ENCODE data around the gene BICC1. TPM values are rescaled to one million over a fixed set of nuclear protein-coding genes. Genes with fewer than 3 reads are reported as not detected.

BICC1 gene
- total RNA-seq, 1 experiment from 2014 or later: 70.2 TPM

DNA sequence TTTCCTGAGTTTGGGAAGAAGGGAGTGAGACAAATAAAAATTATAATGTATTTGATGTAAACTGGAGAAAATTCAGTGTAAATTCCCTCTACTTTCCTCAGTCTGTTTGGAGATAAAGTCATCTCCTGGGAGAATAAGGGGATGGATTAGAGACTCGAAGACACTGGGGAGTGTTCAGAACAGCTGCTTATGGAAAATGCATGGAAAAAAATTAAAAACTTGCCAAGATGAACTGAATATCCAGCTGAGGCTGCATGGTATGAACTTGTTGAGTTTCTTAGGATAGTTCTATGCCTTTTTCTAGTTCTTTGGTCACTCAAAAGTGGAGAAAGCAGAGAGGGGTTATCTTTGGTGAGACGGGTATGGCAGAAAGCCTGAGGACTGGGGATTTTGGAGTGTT, 210.5 kb downstream of the BICC1 start:
- no TSS peak for BruUV-seq (replicated peaks)
- Mint-ChIP-seq H3K4me1 (ENCODE audit: low read depth, unreplicated experiment) (peaks cover 36% of the 10 kb centered on the region), H3K36me3 (ENCODE audit: insufficient read depth, unreplicated experiment) (no peaks in the 10 kb centered on the region), H3K27ac (ENCODE audit: unreplicated experiment) (no peak overlapping the region), H3K4me3 (ENCODE audit: low read depth, unreplicated experiment) (no peak overlapping the region), H3K9me3 (ENCODE audit: low read depth, unreplicated experiment) (no peaks in the 10 kb centered on the region), H3K27me3 (ENCODE audit: unreplicated experiment) (no peaks in the 10 kb centered on the region)
- TF ChIP-seq CTCF (IDR thresholded peaks at IDR 0.05; ENCODE audit: unreplicated experiment): no peak
- DNase-seq: no peak
- intact Hi-C loops (cut with micrococcal nuclease; ENCODE audit: unreplicated experiment): no loop called here
- CTCF ChIA-PET: no interaction called here

- CTCF ChIA-PET: interaction anchor here (1.2 kb wide), 1 partner anchor 10 kb away, joined by 7 read pairs; no protein-coding TSS in a partner anchor
- intact Hi-C loops (cut with micrococcal nuclease; ENCODE audit: unreplicated experiment): no loop called here
- H3K27me3 Mint-ChIP-seq (ENCODE audit: unreplicated experiment): no peaks in the 10 kb centered on the region
- no peak for DNase-seq
- no peak overlapping the region for H3K27ac Mint-ChIP-seq (ENCODE audit: unreplicated experiment)
- H3K9me3 Mint-ChIP-seq (ENCODE audit: low read depth, unreplicated experiment): no peaks in the 10 kb centered on the region
- H3K36me3 Mint-ChIP-seq (ENCODE audit: insufficient read depth, unreplicated experiment): no peaks in the 10 kb centered on the region
- H3K4me1 Mint-ChIP-seq (ENCODE audit: low read depth, unreplicated experiment): peaks cover 35% of the 10 kb centered on the region
- TF ChIP-seq CTCF (IDR thresholded peaks at IDR 0.05; ENCODE audit: unreplicated experiment): no peak
- BruUV-seq (replicated peaks): no TSS peak
- no peak overlapping the region for H3K4me3 Mint-ChIP-seq (ENCODE audit: low read depth, unreplicated experiment)
Measured at GRCh38 chr10:58723966-58724365, 211.3 kb downstream of the BICC1 start.

GRCh38 chr10:58724781-58725180, 212.1 kb downstream of the BICC1 start:
- Mint-ChIP-seq H3K27ac (ENCODE audit: unreplicated experiment) (no peak overlapping the region), H3K9me3 (ENCODE audit: low read depth, unreplicated experiment) (peaks cover 5% of the 10 kb centered on the region), H3K4me3 (ENCODE audit: low read depth, unreplicated experiment) (no peak overlapping the region), H3K27me3 (ENCODE audit: unreplicated experiment) (no peaks in the 10 kb centered on the region), H3K4me1 (ENCODE audit: low read depth, unreplicated experiment) (peaks cover 28% of the 10 kb centered on the region), H3K36me3 (ENCODE audit: insufficient read depth, unreplicated experiment) (no peaks in the 10 kb centered on the region)
- intact Hi-C loops (cut with micrococcal nuclease; ENCODE audit: unreplicated experiment): no loop called here
- CTCF ChIA-PET: interaction anchor here (1.2 kb wide), 1 partner anchor 11 kb away, joined by 7 read pairs; no protein-coding TSS in a partner anchor
- DNase-seq: no peak
- no TSS peak for BruUV-seq (replicated peaks)
- no peak for TF ChIP-seq CTCF (IDR thresholded peaks at IDR 0.05; ENCODE audit: unreplicated experiment)

DNA sequence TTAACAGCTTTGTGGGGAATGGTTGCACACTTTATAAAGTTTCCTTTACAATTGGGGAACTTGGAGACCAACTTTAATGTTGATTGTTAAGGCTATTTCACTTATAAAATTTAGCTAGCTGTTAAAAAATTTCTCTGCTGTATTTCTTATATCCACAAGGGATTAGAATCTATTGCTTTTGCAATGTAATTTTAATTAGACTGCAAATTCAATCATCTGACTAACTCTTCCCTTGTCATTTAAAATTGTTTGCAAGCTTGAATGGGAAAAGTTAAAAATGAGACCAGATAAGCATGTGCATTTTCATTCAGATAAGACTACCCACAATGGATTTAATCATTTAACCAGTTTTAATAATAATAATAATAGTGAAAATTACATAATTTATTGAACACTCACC, 213.2 kb downstream of the BICC1 start:
- Mint-ChIP-seq H3K27ac (ENCODE audit: unreplicated experiment) (no peak overlapping the region), H3K27me3 (ENCODE audit: unreplicated experiment) (no peaks in the 10 kb centered on the region), H3K36me3 (ENCODE audit: insufficient read depth, unreplicated experiment) (no peaks in the 10 kb centered on the region), H3K4me3 (ENCODE audit: low read depth, unreplicated experiment) (no peak overlapping the region), H3K4me1 (ENCODE audit: low read depth, unreplicated experiment) (peaks cover 19% of the 10 kb centered on the region), H3K9me3 (ENCODE audit: low read depth, unreplicated experiment) (peaks cover 8% of the 10 kb centered on the region)
- intact Hi-C loops (cut with micrococcal nuclease; ENCODE audit: unreplicated experiment): no loop called here
- BruUV-seq (replicated peaks): no TSS peak
- no peak for TF ChIP-seq CTCF (IDR thresholded peaks at IDR 0.05; ENCODE audit: unreplicated experiment)
- DNase-seq: no peak
- CTCF ChIA-PET: no interaction called here
